B cell (primary cell): Measurements from ENCODE around the gene LMNB1. TPM values are rescaled to one million over a fixed set of nuclear protein-coding genes. Genes with fewer than 3 reads are reported as not detected.

Experiments used
- ATAC-seq: fragments of 200-7000 bp; cut with Tn5 transposase; one replicate; pipeline ENCODE4 v1.10.0; 2021; ENCODE audit warnings: low read depth, mild to moderate bottlenecking, moderate number of reproducible peaks, moderate library complexity
- CTCF ChIA-PET: fragments of 350-600 bp; sonication (Branson Sonifier 250); formaldehyde crosslinking; loops from one replicate; lab custom pipeline; 2021; ENCODE audit warnings: antibody characterized with exemption, inconsistent platforms; lab: Charles Lee
- POLR2A ChIA-PET: fragments of 350-600 bp; sonication (Branson Sonifier 250); formaldehyde crosslinking; loops from one replicate; lab custom pipeline; 2021; ENCODE audit warnings: antibody characterized with exemption; lab: Charles Lee
- DNase-seq: peaks from one replicate; pipeline ENCODE4 v3.0.0; 2013
- H2AFZ ChIP-seq: 2 replicates; pipeline ENCODE4 v1.6.1; 2012; ENCODE audit warnings: mild to moderate bottlenecking, low read depth, low read length; ENCODE audit not compliant: insufficient read depth, poor library complexity, severe bottlenecking
- H3K27ac ChIP-seq, 2 donors: 1 replicate in 1 of 2; 2 replicates in 1 of 2; pipeline ENCODE4 v1.5.1; 2012 to 2013; ENCODE audit warnings: low read length in 2 of 2, mild to moderate bottlenecking in 2 of 2, moderate library complexity in 1 of 2
- H3K27me3 ChIP-seq, 4 experiments: fragments of 200-600 bp in 1 of 4; sonication (generic) in 1 of 4; replicated peaks in 1 of 4; 1 replicate in 2 of 4; 2 replicates in 2 of 4; pipeline versions ENCODE4 v1.6.1 to v1.7.0; 2013 to 2016; ENCODE audit warnings: low read length in 3 of 4, mild to moderate bottlenecking in 2 of 4, mixed read lengths in 1 of 4, moderate library complexity in 1 of 4; ENCODE audit not compliant: insufficient read depth in 4 of 4, control insufficient read depth in 3 of 4; ENCODE audit errors: control extremely low read depth in 1 of 4
- H3K36me3 ChIP-seq, 2 experiments: replicated peaks in 1 of 2; 1 replicate in 1 of 2; 2 replicates in 1 of 2; pipeline versions ENCODE4 v1.6.1 to v1.7.1; 2013; ENCODE audit warnings: low read length in 1 of 2; ENCODE audit not compliant: insufficient read depth in 2 of 2, control insufficient read depth in 1 of 2; ENCODE audit errors: control extremely low read depth in 1 of 2, extremely low read depth in 1 of 2
- H3K4me1 ChIP-seq, 2 donors: fragments of 200-600 bp in 1 of 2; sonication (generic) in 1 of 2; 1 replicate in 1 of 2; 2 replicates in 1 of 2; pipeline versions ENCODE4 v1.5.1 to v1.6.1; 2013 to 2017; ENCODE audit warnings: low read length in 2 of 2; ENCODE audit not compliant: control insufficient read depth in 2 of 2, insufficient read depth in 2 of 2
- H3K4me2 ChIP-seq: replicated peaks from 2 replicates; pipeline ENCODE3; 2012; ENCODE audit warnings: mild to moderate bottlenecking, low read depth, low read length; ENCODE audit not compliant: poor library complexity, severe bottlenecking
- H3K4me3 ChIP-seq, 5 experiments: fragments of 200-600 bp in 1 of 5; sonication (generic) in 1 of 5; 1 replicate in 3 of 5; 2 replicates in 2 of 5; pipeline versions ENCODE4 v1.5.1 to v1.7.0; 2011 to 2016; ENCODE audit warnings: low read length in 4 of 5, mild to moderate bottlenecking in 4 of 5, low read depth in 2 of 5, control low read depth in 1 of 5, moderate library complexity in 1 of 5; ENCODE audit not compliant: insufficient read depth in 1 of 5; ENCODE audit errors: control extremely low read depth in 1 of 5, extremely low read depth in 1 of 5
- H3K79me2 ChIP-seq: fragments of 200-600 bp; sonication (generic); one replicate; pipeline ENCODE4 v1.6.0; 2016; ENCODE audit warnings: low read length; ENCODE audit not compliant: control insufficient read depth, insufficient read depth
- H3K9ac ChIP-seq: fragments of 200-600 bp; sonication (generic); 2 replicates; pipeline ENCODE4 v1.6.1; 2017; ENCODE audit warnings: mild to moderate bottlenecking, low read length, moderate library complexity
- H3K9me3 ChIP-seq, 3 donors: one replicate each; pipeline versions ENCODE4 v1.6.1 to v1.7.1; 2013; ENCODE audit warnings: low read length in 2 of 3; ENCODE audit not compliant: control insufficient read depth in 2 of 3, insufficient read depth in 1 of 3; ENCODE audit errors: control extremely low read depth in 1 of 3
- H4K20me1 ChIP-seq: 2 replicates; pipeline ENCODE4 v1.6.0; 2012; ENCODE audit warnings: mild to moderate bottlenecking, low read length; ENCODE audit not compliant: insufficient read depth, control insufficient read depth, poor library complexity, severe bottlenecking
- H3K27ac Mint-ChIP-seq: one replicate; pipeline ENCODE4 v1.8.0; 2021; ENCODE audit warnings: mixed read lengths
- H3K27me3 Mint-ChIP-seq: one replicate; pipeline ENCODE4 v1.8.0; 2021; ENCODE audit warnings: mixed read lengths
- H3K4me1 Mint-ChIP-seq: one replicate; pipeline ENCODE4 v1.8.0; 2021; ENCODE audit warnings: mixed read lengths
- H3K4me3 Mint-ChIP-seq: one replicate; pipeline ENCODE4 v1.8.0; 2021; ENCODE audit warnings: mixed read lengths
- H3K9me3 Mint-ChIP-seq: one replicate; pipeline ENCODE4 v1.8.0; 2022; ENCODE audit warnings: mixed read lengths; ENCODE audit not compliant: insufficient read depth
- EZH2 ChIP-seq: IDR thresholded peaks from 2 replicates; pipeline ENCODE4 v1.6.1; 2012; ENCODE audit warnings: borderline replicate concordance, low read depth, mild to moderate bottlenecking, moderate library complexity, low read length; ENCODE audit not compliant: insufficient read depth, poor library complexity, severe bottlenecking
- WGBS: methylation state at CpG from one replicate; pipeline ENCODE4 v1.1.5; 2013; ENCODE audit warnings: missing lambda C conversion rate; ENCODE audit not compliant: insufficient coverage; 5-methylcytosine and 5-hydroxymethylcytosine counted together
- intact Hi-C: fragments of 100-400 bp; cut with micrococcal nuclease; formaldehyde crosslinking; loops from one replicate; pipeline ENCODE4 v1.10.0; 2022
- polyA plus RNA-seq: library from polyadenylated mRNA; depleted of rRNA; stranded (reverse); fragments of >200 nt; gene quantifications from 2 replicates; pipeline ENCODE4 v1.2.3, GENCODE V29; 2012
- total RNA-seq, 2 donors: library from RNA; stranded (reverse); fragments of 120-200 nt in 1 of 2; gene quantifications; 1 replicate in 1 of 2; 2 replicates in 1 of 2; pipeline versions ENCODE4 v1.2.3 to v1.2.4, GENCODE V29; 2013 to 2022
- TF ChIP-seq, protein P1 (sequence below): fragments of 200-600 bp; IDR thresholded peaks from one replicate; pipeline ENCODE4 v1.8.0; 2022; ENCODE audit warnings: antibody characterized with exemption, mild to moderate bottlenecking

The LMNB1 gene
- total and polyA plus RNA-seq, 2 donors (not counting 1 experiment from before 2014, with no cell fraction given): 10.5 to 25.1 TPM

DNA sequence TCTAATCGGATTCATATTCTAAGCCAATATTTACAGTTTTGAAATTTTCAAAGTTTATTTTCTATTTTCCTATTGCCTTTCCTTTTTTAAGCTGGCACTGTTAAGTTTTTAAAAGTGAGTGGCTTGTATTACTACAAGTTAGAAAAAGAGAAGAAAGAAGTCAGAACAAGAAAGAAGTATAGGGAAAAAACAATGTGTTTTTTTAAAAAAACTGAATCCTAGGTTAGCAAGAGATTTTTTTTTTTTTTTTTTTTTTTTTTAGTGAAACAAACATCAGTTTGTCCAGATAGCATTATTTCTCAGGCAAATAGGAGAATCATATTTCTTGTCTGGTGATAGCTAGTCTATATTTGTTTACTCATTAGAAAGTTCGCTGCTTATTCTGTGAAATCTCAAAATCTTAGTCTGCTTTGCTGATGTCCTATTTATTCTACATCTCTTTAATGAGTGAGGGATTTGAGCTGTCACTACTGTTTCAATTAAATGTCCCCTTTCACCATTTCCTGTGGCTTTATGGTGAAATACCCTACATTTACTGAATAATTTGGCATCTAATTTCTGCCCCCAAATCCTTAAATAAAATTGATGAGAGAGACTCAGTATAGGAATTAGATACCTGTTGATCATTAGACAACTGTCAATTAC is 19.1 kb upstream of the LMNB1 start:
- Mint-ChIP-seq H3K4me3 (peak overlapping the region; percentile 9), H3K4me1 (peaks cover 29% of the 10 kb centered on the region), H3K27ac (peak overlapping the region; percentile 64), H3K27me3 (no peaks in the 10 kb centered on the region), H3K9me3 (no peaks in the 10 kb centered on the region)
- CTCF ChIA-PET: interaction anchor here (1.8 to 10.4 kb wide), 2 partner anchors 22 to 81 kb away, joined by 6 to 48 read pairs; partner anchors contain the start of gene LMNB1
- Histone ChIP-seq H3K27ac (no peak overlapping the region), H3K4me3 (no peak overlapping the region), H3K27me3 (no peaks in the 10 kb centered on the region), H3K36me3 (no peaks in the 10 kb centered on the region), H3K9ac (peak overlapping the region; percentile 16), H3K4me2 (peak overlapping the region; percentile 46), H3K9me3 (no peaks in the 10 kb centered on the region), H3K79me2 (no peaks in the 10 kb centered on the region), H4K20me1 (no peaks in the 10 kb centered on the region), H3K4me1 (peaks cover 13 to 19% of the 10 kb centered on the region in 2 donors), H2AFZ (peak overlapping the region; percentile 65)
- intact Hi-C loops: no loop called here
- no CpG with 5 or more reads among the region's 2 CpGs for WGBS
- ATAC-seq: no peak
- no peak for DNase-seq
- POLR2A ChIA-PET: interaction anchor here (0.8 kb wide), 1 partner anchor 20 kb away, joined by 3 read pairs; no protein-coding TSS in a partner anchor
- TF ChIP-seq, protein P1, sequence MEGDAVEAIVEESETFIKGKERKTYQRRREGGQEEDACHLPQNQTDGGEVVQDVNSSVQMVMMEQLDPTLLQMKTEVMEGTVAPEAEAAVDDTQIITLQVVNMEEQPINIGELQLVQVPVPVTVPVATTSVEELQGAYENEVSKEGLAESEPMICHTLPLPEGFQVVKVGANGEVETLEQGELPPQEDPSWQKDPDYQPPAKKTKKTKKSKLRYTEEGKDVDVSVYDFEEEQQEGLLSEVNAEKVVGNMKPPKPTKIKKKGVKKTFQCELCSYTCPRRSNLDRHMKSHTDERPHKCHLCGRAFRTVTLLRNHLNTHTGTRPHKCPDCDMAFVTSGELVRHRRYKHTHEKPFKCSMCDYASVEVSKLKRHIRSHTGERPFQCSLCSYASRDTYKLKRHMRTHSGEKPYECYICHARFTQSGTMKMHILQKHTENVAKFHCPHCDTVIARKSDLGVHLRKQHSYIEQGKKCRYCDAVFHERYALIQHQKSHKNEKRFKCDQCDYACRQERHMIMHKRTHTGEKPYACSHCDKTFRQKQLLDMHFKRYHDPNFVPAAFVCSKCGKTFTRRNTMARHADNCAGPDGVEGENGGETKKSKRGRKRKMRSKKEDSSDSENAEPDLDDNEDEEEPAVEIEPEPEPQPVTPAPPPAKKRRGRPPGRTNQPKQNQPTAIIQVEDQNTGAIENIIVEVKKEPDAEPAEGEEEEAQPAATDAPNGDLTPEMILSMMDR: no peak
- TF ChIP-seq EZH2: no peak

DNA sequence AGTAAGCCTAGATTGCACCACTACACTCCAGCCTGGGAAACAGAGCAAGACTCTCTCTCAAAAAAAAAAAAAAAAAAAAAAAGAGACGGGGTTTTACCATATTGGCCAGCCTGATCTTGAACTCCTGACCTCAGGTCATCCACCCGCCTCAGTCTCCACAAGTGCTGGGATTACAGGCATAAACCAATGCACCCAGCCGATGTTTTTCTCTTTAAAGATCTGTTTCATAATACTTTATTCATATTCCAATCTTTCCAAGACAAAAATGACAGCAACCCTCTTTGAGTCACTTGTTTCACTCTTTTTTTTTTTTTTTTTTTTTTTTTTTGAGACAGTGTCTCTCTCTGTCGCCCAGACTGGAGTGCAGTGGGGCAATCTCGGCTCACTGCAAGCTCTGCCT is 13.6 kb upstream of the LMNB1 start:
- Mint-ChIP-seq H3K4me3 (no peak overlapping the region), H3K27ac (no peak overlapping the region), H3K4me1 (peaks cover 24% of the 10 kb centered on the region), H3K27me3 (no peaks in the 10 kb centered on the region), H3K9me3 (no peaks in the 10 kb centered on the region)
- no peak overlapping the region for H2AFZ ChIP-seq
- ChIA-PET CTCF (interaction anchor here (10.4 kb wide), 1 partner anchor 16 kb away, joined by 48 read pairs; the partner anchor contains the start of gene LMNB1), POLR2A (no interaction called here)
- no peaks in the 10 kb centered on the region for H3K9me3 ChIP-seq
- ATAC-seq (no peak), DNase-seq (no peak)
- no peaks in the 10 kb centered on the region for H3K79me2 ChIP-seq
- H3K4me2 ChIP-seq: no peak overlapping the region
- no peak overlapping the region for H3K4me3 ChIP-seq
- 100% methylated on average over 2 of the region's 5 CpGs for WGBS
- intact Hi-C loops: no loop called here
- no peaks in the 10 kb centered on the region for H4K20me1 ChIP-seq
- H3K27me3 ChIP-seq: no peaks in the 10 kb centered on the region
- no peaks in the 10 kb centered on the region for H3K36me3 ChIP-seq
- no peak overlapping the region for H3K9ac ChIP-seq
- no peak overlapping the region for H3K27ac ChIP-seq
- no peak for TF ChIP-seq EZH2
- TF ChIP-seq, protein P1: no peak
- peaks cover 11 to 21% of the 10 kb centered on the region in 2 donors for H3K4me1 ChIP-seq
